Muscle layer of duodenum (tissue), 2 donors: ENCODE data around the gene UBALD1.
"Not testable (repeated sequence)": the region's sequence is repeated elsewhere in the genome, so short reads cannot be mapped to it uniquely, and the experiment has no call there.

Experiments used
- H3K27ac ChIP-seq: one replicate; pipeline ENCODE4 v1.7.0; 2013; ENCODE audit warnings: mild to moderate bottlenecking, low read length
- H3K27me3 ChIP-seq: one replicate; pipeline ENCODE4 v1.7.0; 2013; ENCODE audit warnings: low read depth, mild to moderate bottlenecking, control low read depth, low read length
- H3K36me3 ChIP-seq, 2 donors: one replicate each; pipeline ENCODE4 v1.7.0; 2013; ENCODE audit warnings: low read length in 2 of 2, control low read depth in 1 of 2, mild to moderate bottlenecking in 1 of 2; ENCODE audit not compliant: insufficient read depth in 2 of 2, control insufficient read depth in 1 of 2
- H3K4me1 ChIP-seq, 2 donors: one replicate each; pipeline ENCODE4 v1.7.0; 2013; ENCODE audit warnings: low read length in 2 of 2, mild to moderate bottlenecking in 2 of 2, control low read depth in 1 of 2, moderate library complexity in 1 of 2; ENCODE audit not compliant: insufficient read depth in 2 of 2, control insufficient read depth in 1 of 2
- H3K4me3 ChIP-seq, 2 donors: one replicate each; pipeline ENCODE4 v1.7.0; 2013; ENCODE audit warnings: low read length in 2 of 2, low read depth in 1 of 2, mild to moderate bottlenecking in 1 of 2
- H3K9me3 ChIP-seq, 2 donors: one replicate each; pipeline ENCODE4 v1.7.0; 2013; ENCODE audit warnings: low read length in 2 of 2, control low read depth in 1 of 2, mild to moderate bottlenecking in 1 of 2; ENCODE audit not compliant: control insufficient read depth in 1 of 2
- donor health status: healthy.

The UBALD1 gene

DNA sequence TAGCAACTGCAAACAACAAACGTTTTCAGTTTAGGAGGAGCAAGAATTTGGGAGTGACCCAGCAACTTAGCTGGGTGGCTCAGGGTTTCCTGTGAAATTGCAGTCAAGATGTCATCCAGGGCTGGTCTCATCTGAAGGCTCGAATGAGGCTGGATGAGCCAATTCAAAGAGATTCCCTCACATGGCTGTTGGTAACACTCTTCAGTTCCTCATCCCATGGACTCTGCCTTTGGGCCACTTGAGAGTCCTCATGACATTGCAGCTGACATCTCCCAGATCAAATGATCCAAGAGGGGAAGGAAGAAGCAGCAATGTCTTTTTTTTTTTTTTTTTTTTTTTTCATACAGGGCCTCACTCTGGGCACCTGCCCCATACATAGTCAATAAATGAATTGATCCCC, 26.3 kb downstream of the UBALD1 start:
- Histone ChIP-seq H3K36me3 (no peaks in the 10 kb centered on the region), H3K27ac (no peak overlapping the region), H3K27me3 (no peaks in the 10 kb centered on the region), H3K4me3 (no peak overlapping the region), H3K4me1 (no peaks in the 10 kb centered on the region), H3K9me3 (peaks cover 0 to 9% of the 10 kb centered on the region in 2 donors)

DNA sequence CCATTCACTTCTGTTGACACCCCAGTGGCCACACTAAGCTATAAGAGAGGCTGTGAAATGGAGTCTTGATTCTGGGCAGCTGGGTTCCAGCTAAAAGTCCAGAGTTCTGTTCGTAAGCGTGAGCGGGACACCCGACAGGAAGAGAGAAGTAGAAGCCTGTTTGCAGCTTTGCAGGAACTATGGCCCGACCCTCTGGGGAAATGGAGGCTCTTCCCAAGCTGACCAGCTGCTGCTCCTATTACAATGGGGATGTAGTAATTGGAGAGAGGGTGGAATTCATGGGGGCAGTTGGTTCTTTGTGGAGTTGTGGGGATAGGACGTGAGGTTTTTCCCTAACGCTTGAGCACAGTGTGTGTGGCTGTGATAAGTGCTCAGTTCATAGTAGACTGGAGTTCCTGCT, 28.4 kb downstream of the UBALD1 start:
- no peak overlapping the region for H3K4me3 ChIP-seq
- no peaks in the 10 kb centered on the region for H3K36me3 ChIP-seq
- no peaks in the 10 kb centered on the region for H3K4me1 ChIP-seq
- peaks cover 0 to 9% of the 10 kb centered on the region in 2 donors for H3K9me3 ChIP-seq
- no peaks in the 10 kb centered on the region for H3K27me3 ChIP-seq
- H3K27ac ChIP-seq = no peak overlapping the region

DNA sequence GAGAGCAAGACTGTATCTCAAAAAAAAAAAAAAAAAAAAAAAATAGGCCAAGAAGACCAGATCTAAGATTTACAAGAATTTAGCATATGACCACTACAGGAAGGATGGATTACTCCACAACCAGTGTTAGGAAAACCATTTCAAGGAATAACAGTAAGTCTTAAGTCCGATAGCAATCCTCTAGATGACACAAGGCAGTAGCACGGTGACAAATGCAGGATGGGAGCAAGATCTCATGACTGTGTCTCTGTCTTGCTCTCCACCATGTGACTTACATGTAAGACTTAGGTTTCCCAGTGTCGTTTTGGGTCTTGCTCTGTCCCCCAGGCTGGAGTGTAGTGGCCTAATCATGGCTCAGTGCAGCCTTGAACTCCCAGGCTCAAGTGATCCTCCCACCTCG, 30.8 kb downstream of the UBALD1 start:
- H3K4me1 ChIP-seq = no peaks in the 10 kb centered on the region
- no peak overlapping the region for H3K27ac ChIP-seq
- H3K4me3 ChIP-seq = no peak overlapping the region
- peaks cover 0 to 9% of the 10 kb centered on the region in 2 donors for H3K9me3 ChIP-seq
- H3K36me3 ChIP-seq = no peaks in the 10 kb centered on the region
- no peaks in the 10 kb centered on the region for H3K27me3 ChIP-seq

DNA sequence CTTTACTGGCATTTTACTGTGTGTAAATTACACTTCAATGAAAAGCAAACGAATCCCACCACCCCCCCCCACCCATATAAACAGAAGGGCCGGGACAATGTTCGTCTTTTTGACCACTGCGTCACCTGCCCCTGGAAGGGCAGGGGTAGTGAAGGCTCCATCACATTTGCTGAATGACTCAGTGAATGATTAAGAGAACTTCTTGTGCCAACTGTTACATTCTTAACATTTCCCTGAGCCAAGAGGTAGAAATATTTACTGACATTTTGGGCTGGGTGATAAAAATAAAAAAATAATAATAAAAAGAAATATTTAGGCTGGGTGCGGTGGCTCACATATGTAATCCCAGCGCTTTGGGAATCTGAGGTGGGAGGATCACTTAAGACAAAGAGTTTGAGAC, 34.4 kb downstream of the UBALD1 start:
- no peaks in the 10 kb centered on the region for H3K4me1 ChIP-seq
- no peak overlapping the region for H3K27ac ChIP-seq
- H3K9me3 ChIP-seq = no peaks in the 10 kb centered on the region
- no peak overlapping the region for H3K4me3 ChIP-seq
- no peaks in the 10 kb centered on the region for H3K36me3 ChIP-seq
- H3K27me3 ChIP-seq = no peaks in the 10 kb centered on the region

DNA sequence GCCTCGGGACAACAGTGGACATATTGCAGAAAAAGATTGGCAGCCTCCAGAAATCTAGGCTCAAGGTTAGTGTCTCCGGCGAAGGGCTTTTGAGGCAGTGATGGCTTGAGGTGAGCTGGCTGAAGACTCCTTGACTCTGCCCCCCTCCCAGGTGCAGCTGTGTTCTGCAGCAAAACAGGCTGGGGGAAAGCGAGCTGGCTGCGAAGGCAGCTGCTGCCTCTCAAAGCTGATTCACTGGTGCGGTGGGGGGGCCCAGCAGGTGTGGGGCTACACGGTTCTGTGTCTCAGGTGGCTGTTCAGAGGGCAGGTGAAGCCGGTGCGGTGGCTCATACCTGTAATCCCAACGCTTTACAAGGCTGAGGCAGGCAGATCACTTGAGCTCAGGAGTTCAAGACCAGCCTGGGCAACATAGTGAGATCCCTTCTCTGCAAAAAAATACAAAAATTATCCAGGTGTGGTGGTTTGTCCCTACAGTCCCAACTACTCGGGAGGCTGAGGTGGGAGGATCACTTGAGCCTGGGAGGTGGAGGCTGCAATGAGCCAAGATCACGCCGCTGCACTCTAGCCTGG, 35.6 kb downstream of the UBALD1 start:
- Histone ChIP-seq H3K9me3 (no peaks in the 10 kb centered on the region), H3K27me3 (no peaks in the 10 kb centered on the region), H3K36me3 (no peaks in the 10 kb centered on the region), H3K4me3 (no peak overlapping the region), H3K4me1 (no peaks in the 10 kb centered on the region), H3K27ac (no peak overlapping the region)

DNA sequence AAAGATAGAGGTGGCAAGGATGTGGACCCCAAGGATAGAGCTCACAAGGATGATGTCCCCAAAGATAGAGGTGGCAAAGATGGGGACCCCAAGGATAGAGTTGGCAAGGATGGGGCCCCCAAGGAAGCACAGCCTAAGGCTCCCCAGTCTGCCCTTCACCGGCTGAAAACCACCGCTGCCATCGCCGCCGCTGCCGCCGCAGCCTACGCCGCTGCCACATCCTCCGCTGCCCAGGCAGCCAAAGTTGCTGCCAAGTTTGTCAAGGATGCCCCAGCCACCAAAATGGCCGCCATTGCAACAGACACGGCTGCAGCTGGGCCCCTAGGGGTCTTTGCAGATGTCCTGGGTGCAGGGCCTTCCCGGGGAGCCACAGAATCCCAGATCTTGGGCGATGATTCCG, 38.7 kb downstream of the UBALD1 start:
- Histone ChIP-seq H3K36me3 (no peaks in the 10 kb centered on the region), H3K27ac (no peak overlapping the region), H3K27me3 (no peaks in the 10 kb centered on the region), H3K9me3 (no peaks in the 10 kb centered on the region), H3K4me3 (no peak overlapping the region), H3K4me1 (no peaks in the 10 kb centered on the region)

DNA sequence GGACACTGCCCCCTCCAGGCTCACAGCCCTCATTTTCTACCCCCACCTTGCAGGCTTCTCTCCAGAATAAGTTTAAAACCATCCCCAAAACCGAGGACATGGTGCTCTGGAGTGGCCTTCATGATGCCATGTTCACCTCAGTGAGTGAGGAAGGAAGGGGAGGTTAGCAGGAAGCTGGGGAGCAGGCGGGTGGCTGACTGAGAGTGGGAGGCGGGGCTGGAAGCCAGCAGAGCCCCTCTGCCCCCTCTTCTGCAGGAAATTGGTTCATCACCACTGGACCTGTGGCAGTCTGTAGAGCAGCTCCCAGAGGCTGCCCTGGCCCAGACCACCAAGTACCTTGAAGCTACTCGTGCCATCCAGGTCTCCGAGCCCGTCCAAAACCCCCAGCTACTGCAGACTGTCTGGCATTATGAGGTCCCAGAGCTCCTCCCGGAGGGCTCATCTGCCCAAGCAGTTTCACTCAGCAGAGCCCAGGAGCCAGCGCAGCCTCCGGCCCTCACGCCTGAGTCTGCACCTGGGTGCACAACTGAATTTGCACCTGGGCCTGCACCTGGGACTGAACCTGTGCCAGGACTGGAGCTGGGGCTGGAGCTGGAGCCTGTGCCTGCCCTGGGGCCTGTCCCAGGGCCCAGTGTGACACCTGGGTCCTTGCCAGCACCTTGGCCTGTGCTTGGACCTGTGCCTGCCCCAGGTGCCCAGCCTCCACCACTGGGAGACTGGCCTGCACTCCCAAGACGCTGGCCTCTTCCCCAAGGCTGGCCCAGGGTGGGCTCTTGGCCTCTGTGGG, 39.6 kb downstream of the UBALD1 start:
- no peaks in the 10 kb centered on the region for H3K9me3 ChIP-seq
- H3K27me3 ChIP-seq = no peaks in the 10 kb centered on the region
- no peaks in the 10 kb centered on the region for H3K4me1 ChIP-seq
- H3K36me3 ChIP-seq = no peaks in the 10 kb centered on the region
- no peak overlapping the region for H3K4me3 ChIP-seq
- H3K27ac ChIP-seq = no peak overlapping the region

DNA sequence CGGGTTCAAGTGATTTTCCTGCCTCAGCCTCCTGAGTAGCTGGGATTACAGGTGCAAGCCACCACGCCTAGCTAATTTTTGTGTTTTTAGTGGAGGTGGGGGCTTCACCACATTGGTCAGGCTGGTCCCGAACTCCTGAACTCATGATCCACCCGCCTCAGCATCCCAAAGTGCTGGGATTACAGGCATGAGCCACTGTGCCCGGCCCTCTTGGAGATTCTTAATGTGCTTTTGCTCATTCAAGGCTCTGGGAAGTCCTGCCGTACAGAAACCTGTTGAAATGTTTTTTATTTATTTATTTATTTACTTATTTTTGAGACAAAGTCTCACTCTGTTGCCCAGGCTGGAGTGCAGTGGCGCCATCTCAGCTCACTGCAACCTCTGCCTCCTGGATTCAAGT, 40.8 kb downstream of the UBALD1 start:
- H3K9me3 ChIP-seq, H3K27ac ChIP-seq, H3K4me3 ChIP-seq, H3K36me3 ChIP-seq, H3K4me1 ChIP-seq, H3K27me3 ChIP-seq: not testable (repeated sequence)

DNA sequence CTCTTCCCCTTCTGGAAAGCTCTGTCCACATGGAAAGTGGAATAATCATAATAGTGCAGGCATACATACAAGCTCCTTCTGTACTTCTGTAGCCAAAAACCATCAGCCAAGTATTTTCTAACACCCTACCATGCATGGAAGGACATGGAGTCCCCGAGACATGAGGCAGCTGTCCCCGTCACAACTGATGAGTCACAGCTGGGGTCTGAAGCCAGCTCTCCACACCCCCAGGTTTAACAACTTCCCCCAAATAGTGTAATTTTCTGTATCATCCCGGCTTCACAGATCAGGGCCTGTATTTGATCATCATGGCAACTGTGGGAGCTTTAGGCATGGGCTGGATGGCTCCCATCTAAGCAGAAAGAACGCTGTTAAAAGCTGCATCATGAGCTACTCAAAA, 42.0 kb downstream of the UBALD1 start:
- Histone ChIP-seq H3K36me3 (no peaks in the 10 kb centered on the region), H3K4me1 (no peaks in the 10 kb centered on the region), H3K4me3 (no peak overlapping the region), H3K27me3 (no peaks in the 10 kb centered on the region), H3K27ac (no peak overlapping the region), H3K9me3 (no peaks in the 10 kb centered on the region)

DNA sequence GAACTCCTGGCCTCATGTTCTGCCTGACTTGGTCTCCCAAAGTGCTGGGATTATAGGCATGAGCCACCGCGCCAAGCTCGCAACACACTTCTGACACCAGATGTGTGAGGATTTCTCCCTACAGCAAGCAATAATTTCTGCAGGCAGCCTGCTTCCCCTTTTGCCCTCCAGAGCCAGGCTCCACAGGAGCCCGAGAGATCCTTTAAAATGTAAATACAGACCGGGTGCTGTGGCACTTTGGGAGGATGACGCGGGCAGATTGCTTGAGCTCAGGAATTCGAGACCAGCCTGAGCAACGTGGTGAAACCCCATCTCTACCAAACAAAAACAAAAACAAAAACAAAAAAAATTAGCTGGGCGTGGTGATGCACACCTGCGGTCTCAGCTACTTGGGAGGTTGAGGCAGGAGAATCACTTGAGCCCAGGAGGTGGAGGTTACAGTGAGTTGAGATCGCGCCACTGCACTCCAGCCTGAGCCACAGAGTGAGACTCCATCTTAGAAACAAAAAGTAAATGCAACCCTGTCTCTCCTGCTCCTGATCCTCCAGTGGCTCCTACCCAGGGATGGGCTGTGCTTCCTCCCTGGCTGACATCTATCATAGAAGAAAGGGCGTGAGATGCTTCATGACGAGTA, 43.9 kb downstream of the UBALD1 start:
- Histone ChIP-seq H3K36me3 (no peaks in the 10 kb centered on the region), H3K4me3 (no peak overlapping the region), H3K27ac (no peak overlapping the region), H3K27me3 (no peaks in the 10 kb centered on the region), H3K9me3 (no peaks in the 10 kb centered on the region), H3K4me1 (no peaks in the 10 kb centered on the region)

DNA sequence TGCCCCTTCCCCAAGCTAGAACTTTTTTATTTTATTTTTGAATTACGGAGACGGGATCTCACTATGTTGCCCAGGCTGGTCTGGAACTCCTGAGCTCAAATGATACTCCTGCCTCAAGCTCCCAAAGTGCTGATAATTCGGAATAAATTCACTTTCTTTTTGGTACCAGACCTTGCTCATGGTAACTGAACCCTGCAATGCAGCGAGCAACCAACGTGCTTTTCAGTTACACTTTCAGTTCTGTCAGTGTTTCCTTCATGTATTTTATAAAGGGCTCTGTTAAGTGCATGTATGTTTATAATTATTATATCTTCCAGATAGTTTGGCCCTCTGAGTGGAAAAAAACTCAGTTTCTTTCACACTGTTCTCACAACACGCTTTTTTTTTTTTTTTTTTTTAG, 44.6 kb downstream of the UBALD1 start:
- Histone ChIP-seq H3K9me3 (no peaks in the 10 kb centered on the region), H3K27me3 (no peaks in the 10 kb centered on the region), H3K27ac (no peak overlapping the region), H3K36me3 (no peaks in the 10 kb centered on the region), H3K4me1 (no peaks in the 10 kb centered on the region), H3K4me3 (no peak overlapping the region)
